ENCODE measurements around the gene IFIT2.

IFIT2 gene

GRCh38 chr10:89278034-89278535 is 23.8 kb upstream of the IFIT2 start:
- peak; percentile 19 for TF ChIP-seq RAD21 (IDR thresholded peaks at IDR 0.05; ENCODE audit: low read depth)
- TF ChIP-seq FOXM1 (IDR thresholded peaks at IDR 0.05; ENCODE audit: borderline replicate concordance, low read depth): peak; percentile 87; the same call in 1 of the 2 replicates
- no peak for TF ChIP-seq TAF1 (IDR thresholded peaks at IDR 0.05; ENCODE audit: low read depth)
- TF ChIP-seq USF1 (IDR thresholded peaks at IDR 0.05): peak; percentile 65; the same call in 1 of the 2 replicates
- no peak for TF ChIP-seq REST (IDR thresholded peaks at IDR 0.05; ENCODE audit: low read depth)
- TF ChIP-seq NFIC (IDR thresholded peaks at IDR 0.05): peak; percentile 99
- peak; percentile 96 for TF ChIP-seq EP300 (IDR thresholded peaks at IDR 0.05; ENCODE audit: borderline replicate concordance)
- TF ChIP-seq ZBTB7A (IDR thresholded peaks at IDR 0.05; ENCODE audit: low read depth): no peak
- TF ChIP-seq YY1 (IDR thresholded peaks at IDR 0.05; ENCODE audit: low read depth): no peak
- peak; percentile 95 for TF ChIP-seq TEAD4 (IDR thresholded peaks at IDR 0.05)
- TF ChIP-seq CEBPB (IDR thresholded peaks at IDR 0.05): peak; percentile 62
- TF ChIP-seq EGR1 (IDR thresholded peaks at IDR 0.05): no peak
- no peak; the same call in 1 of the 2 replicates for TF ChIP-seq MAX (IDR thresholded peaks at IDR 0.05)
- TF ChIP-seq TCF12 (IDR thresholded peaks at IDR 0.05; ENCODE audit: low read depth): peak; percentile 93
- peak; percentile 35; the same call in 1 of the 2 replicates for TF ChIP-seq CREB1 (IDR thresholded peaks at IDR 0.05; ENCODE audit: low read depth)

GRCh38 chr10:89278900-89279392 is 22.9 kb upstream of the IFIT2 start:
- TF ChIP-seq TAF1 (IDR thresholded peaks at IDR 0.05; ENCODE audit: low read depth) (no peak), REST (IDR thresholded peaks at IDR 0.05; ENCODE audit: low read depth) (no peak), FOXM1 (IDR thresholded peaks at IDR 0.05; ENCODE audit: borderline replicate concordance, low read depth) (no peak), RAD21 (IDR thresholded peaks at IDR 0.05; ENCODE audit: low read depth) (no peak), CREB1 (IDR thresholded peaks at IDR 0.05; ENCODE audit: low read depth) (no peak), MAX (IDR thresholded peaks at IDR 0.05) (no peak), YY1 (IDR thresholded peaks at IDR 0.05; ENCODE audit: low read depth) (no peak), CEBPB (IDR thresholded peaks at IDR 0.05) (no peak), EGR1 (IDR thresholded peaks at IDR 0.05) (no peak), TEAD4 (IDR thresholded peaks at IDR 0.05) (no peak), ZBTB7A (IDR thresholded peaks at IDR 0.05; ENCODE audit: low read depth) (no peak), TCF12 (IDR thresholded peaks at IDR 0.05; ENCODE audit: low read depth) (no peak), USF1 (IDR thresholded peaks at IDR 0.05) (no peak), NFIC (IDR thresholded peaks at IDR 0.05) (no peak), EP300 (IDR thresholded peaks at IDR 0.05; ENCODE audit: borderline replicate concordance) (no peak)

- TF ChIP-seq MAX (IDR thresholded peaks at IDR 0.05) (peak; percentile 39), FOXM1 (IDR thresholded peaks at IDR 0.05; ENCODE audit: borderline replicate concordance, low read depth) (peak; percentile 97), TCF12 (IDR thresholded peaks at IDR 0.05; ENCODE audit: low read depth) (peak; percentile 95), REST (IDR thresholded peaks at IDR 0.05; ENCODE audit: low read depth) (no peak), TEAD4 (IDR thresholded peaks at IDR 0.05) (peak; percentile 86), RAD21 (IDR thresholded peaks at IDR 0.05; ENCODE audit: low read depth) (peak; percentile 34; the same call in 1 of the 2 replicates), CREB1 (IDR thresholded peaks at IDR 0.05; ENCODE audit: low read depth) (no peak), ZBTB7A (IDR thresholded peaks at IDR 0.05; ENCODE audit: low read depth) (peak; percentile 77; the same call in 1 of the 2 replicates), CEBPB (IDR thresholded peaks at IDR 0.05) (peak; percentile 67), EP300 (IDR thresholded peaks at IDR 0.05; ENCODE audit: borderline replicate concordance) (peak; percentile 98), NFIC (IDR thresholded peaks at IDR 0.05) (peak; percentile 100), TAF1 (IDR thresholded peaks at IDR 0.05; ENCODE audit: low read depth) (no peak), USF1 (IDR thresholded peaks at IDR 0.05) (no peak), EGR1 (IDR thresholded peaks at IDR 0.05) (no peak), YY1 (IDR thresholded peaks at IDR 0.05; ENCODE audit: low read depth) (peak; percentile 54; the same call in 1 of the 2 replicates)
Observed at GRCh38 chr10:89279421-89279869, 22.4 kb upstream of the IFIT2 start.

All from Ishikawa (cell line).